Measurements from ENCODE around the gene RALGPS1. TPM values are rescaled to one million over a fixed set of nuclear protein-coding genes. Genes with fewer than 3 reads are reported as not detected.

RALGPS1 gene
- total RNA-seq, 4 donors from 2014 or later, result 4.6 to 11.9 (median 10.0) TPM

DNA sequence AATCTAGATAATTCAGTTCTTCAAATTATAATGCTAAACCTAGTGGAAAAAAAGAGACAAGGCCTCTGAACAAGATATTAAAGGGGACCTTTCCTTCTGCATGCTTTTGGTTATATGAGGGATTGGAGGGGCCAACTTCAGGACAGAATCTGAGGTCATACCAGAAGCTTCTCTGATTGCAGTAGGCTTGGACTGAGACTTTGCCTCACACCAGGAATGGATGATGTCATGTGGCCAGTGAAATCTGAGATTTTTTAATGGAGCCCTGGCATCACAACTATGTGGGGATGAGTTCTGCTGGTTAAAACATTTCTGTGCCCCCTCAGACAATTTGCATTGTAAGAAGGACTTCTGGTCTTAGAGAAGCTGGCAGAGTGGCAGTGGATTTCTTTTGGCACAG is 119.2 kb downstream of the RALGPS1 start:
- Histone ChIP-seq H3K9me3 (no peaks in the 10 kb centered on the region), H3K36me3 (no peaks in the 10 kb centered on the region), H3K4me3 (no peak overlapping the region), H3K27me3 (no peaks in the 10 kb centered on the region), H3K4me1 (peaks cover 22 to 36% (median 28%) of the 10 kb centered on the region in 4 donors), H3K27ac (replicated peaks in 1 of 4) (no peak overlapping the region)
- no peak for DNase-seq (ENCODE audit: extremely low spot score)
- intact Hi-C loops (cut with DNase I), result no loop called here
- TF ChIP-seq, protein P1, sequence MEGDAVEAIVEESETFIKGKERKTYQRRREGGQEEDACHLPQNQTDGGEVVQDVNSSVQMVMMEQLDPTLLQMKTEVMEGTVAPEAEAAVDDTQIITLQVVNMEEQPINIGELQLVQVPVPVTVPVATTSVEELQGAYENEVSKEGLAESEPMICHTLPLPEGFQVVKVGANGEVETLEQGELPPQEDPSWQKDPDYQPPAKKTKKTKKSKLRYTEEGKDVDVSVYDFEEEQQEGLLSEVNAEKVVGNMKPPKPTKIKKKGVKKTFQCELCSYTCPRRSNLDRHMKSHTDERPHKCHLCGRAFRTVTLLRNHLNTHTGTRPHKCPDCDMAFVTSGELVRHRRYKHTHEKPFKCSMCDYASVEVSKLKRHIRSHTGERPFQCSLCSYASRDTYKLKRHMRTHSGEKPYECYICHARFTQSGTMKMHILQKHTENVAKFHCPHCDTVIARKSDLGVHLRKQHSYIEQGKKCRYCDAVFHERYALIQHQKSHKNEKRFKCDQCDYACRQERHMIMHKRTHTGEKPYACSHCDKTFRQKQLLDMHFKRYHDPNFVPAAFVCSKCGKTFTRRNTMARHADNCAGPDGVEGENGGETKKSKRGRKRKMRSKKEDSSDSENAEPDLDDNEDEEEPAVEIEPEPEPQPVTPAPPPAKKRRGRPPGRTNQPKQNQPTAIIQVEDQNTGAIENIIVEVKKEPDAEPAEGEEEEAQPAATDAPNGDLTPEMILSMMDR (IDR thresholded peaks at IDR 0.05), result no peak
- TF ChIP-seq POLR2A (IDR thresholded peaks at IDR 0.05; ENCODE audit: low read depth) (no peak), POLR2AphosphoS5 (IDR thresholded peaks at IDR 0.05) (no peak), EP300 (IDR thresholded peaks at IDR 0.05) (no peak)

DNA sequence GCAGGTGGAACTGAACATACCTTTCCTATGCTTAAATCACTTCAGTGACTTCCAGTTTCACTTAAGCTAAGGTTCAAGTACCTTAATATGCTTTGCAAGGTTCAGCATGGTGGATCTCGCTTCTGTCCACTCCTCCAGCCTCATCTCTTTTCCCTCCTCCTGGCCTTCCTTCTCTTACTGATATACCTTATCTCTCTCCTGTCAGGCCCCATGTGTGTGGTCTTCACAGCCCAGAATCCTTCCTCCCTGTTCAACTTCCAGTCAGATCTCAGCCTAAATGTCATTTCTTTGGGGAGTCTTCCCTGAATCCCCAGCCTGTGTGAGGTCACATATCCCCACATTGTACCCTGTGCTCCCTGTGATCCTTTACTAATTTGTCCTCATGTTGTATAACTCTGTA is 120.1 kb downstream of the RALGPS1 start:
- TF ChIP-seq EP300 (IDR thresholded peaks at IDR 0.05), result no peak
- no peak for TF ChIP-seq POLR2A (IDR thresholded peaks at IDR 0.05; ENCODE audit: low read depth)
- TF ChIP-seq POLR2AphosphoS5 (IDR thresholded peaks at IDR 0.05), result no peak
- TF ChIP-seq, protein P1 (IDR thresholded peaks at IDR 0.05), result no peak
- WGBS, result 94% methylated on average over 1 of the region's 1 CpG
- Histone ChIP-seq H3K4me3 (no peak overlapping the region), H3K27me3 (no peaks in the 10 kb centered on the region), H3K4me1 (peaks cover 22 to 36% (median 28%) of the 10 kb centered on the region in 4 donors), H3K9me3 (no peaks in the 10 kb centered on the region), H3K36me3 (no peaks in the 10 kb centered on the region), H3K27ac (replicated peaks in 1 of 4) (peak overlapping the region in 3 of 4 donors; percentile 12 to 56 (median 53))
- intact Hi-C loops (cut with DNase I), result no loop called here
- no peak for DNase-seq (ENCODE audit: extremely low spot score)

DNA sequence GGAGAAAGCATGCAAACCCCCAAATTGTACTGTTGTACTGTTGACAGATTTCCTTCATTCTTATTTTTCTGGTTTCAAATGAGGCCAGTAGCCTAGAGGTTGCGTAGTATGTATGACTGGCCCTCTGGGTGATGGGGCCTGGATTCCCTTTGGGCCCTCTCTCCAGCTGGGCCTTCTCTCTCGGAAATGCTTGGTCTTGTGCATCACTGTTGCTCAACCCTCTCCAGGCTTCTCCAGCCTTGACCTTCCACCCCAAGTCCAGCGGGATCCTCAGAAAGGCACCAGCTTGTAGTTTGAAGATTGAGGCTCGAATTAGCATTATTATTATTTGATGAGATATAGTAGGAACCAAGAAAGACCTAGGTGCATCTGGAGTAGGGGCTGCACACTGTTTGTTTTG is 120.8 kb downstream of the RALGPS1 start:
- TF ChIP-seq POLR2A (IDR thresholded peaks at IDR 0.05; ENCODE audit: low read depth) (no peak), EP300 (IDR thresholded peaks at IDR 0.05) (no peak), POLR2AphosphoS5 (IDR thresholded peaks at IDR 0.05) (peak; percentile 19 to 45)
- TF ChIP-seq, protein P1 (IDR thresholded peaks at IDR 0.05), result no peak
- intact Hi-C loops (cut with DNase I), result no loop called here
- no peaks in the 10 kb centered on the region for H3K36me3 ChIP-seq
- peak overlapping the region; percentile 50 to 61 (median 54) for H3K27ac ChIP-seq (replicated peaks in 1 of 4)
- H3K9me3 ChIP-seq, result no peaks in the 10 kb centered on the region
- H3K4me3 ChIP-seq, result no peak overlapping the region
- no peak for DNase-seq (ENCODE audit: extremely low spot score)
- H3K27me3 ChIP-seq, result no peaks in the 10 kb centered on the region
- WGBS, result 87% methylated on average over 4 of the region's 4 CpGs
- H3K4me1 ChIP-seq, result peaks cover 22 to 36% (median 28%) of the 10 kb centered on the region in 4 donors

DNA sequence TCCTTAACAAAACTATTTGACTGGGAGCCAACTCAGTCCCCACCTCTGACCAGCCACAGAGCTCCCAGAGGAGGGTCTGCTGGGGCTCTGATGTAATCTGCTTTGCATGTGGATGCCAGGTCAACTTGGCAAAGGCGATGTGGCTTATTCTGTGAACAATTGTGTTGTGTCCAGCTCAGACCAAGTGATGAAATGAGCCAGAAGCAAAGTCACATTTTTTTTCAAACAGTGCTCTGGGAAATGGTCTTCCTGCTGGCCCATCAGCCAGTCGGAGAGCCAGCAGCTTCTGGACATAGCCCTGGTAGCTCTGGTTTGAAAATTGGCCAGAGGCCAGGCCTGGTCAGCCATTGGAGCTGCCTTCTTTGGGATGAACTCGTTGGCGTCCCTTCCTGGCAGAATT is 121.4 kb downstream of the RALGPS1 start:
- H3K36me3 ChIP-seq, result no peaks in the 10 kb centered on the region
- TF ChIP-seq POLR2AphosphoS5 (IDR thresholded peaks at IDR 0.05) (peak in 1 of 2 donors; percentile 40), POLR2A (IDR thresholded peaks at IDR 0.05; ENCODE audit: low read depth) (no peak), EP300 (IDR thresholded peaks at IDR 0.05) (no peak)
- TF ChIP-seq, protein P1 (IDR thresholded peaks at IDR 0.05), result no peak
- H3K4me3 ChIP-seq, result no peak overlapping the region
- peaks cover 22 to 36% (median 28%) of the 10 kb centered on the region in 4 donors for H3K4me1 ChIP-seq
- no peaks in the 10 kb centered on the region for H3K27me3 ChIP-seq
- WGBS, result 94% methylated on average over 4 of the region's 4 CpGs
- no peaks in the 10 kb centered on the region for H3K9me3 ChIP-seq
- no peak for DNase-seq (ENCODE audit: extremely low spot score)
- intact Hi-C loops (cut with DNase I), result no loop called here
- H3K27ac ChIP-seq (replicated peaks in 1 of 4), result peak overlapping the region; percentile 50 to 61 (median 54)

DNA sequence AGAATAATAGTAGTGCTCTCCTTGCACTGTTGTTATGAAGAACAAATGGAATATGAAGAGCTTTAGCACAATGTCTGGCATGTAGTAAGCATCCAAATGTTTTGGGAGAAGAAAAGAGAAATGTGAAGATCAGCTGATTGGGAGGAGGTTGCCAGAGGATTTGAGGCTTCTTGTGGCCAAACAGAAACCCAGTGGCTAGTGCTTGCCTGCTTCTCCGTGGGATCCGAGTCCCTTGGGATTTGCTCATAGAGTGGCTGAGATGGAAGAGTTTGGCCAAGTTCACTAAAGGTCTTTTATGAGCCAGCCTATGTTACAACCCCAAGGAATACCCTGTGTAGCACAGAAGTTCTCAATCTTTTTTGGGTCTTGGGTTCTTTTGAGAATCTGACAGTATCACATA is 121.9 kb downstream of the RALGPS1 start:
- TF ChIP-seq POLR2AphosphoS5 (IDR thresholded peaks at IDR 0.05) (no peak), POLR2A (IDR thresholded peaks at IDR 0.05; ENCODE audit: low read depth) (no peak)
- peak overlapping the region; percentile 50 to 61 (median 54) for H3K27ac ChIP-seq (replicated peaks in 1 of 4)
- DNase-seq (ENCODE audit: extremely low spot score), result no peak
- no peaks in the 10 kb centered on the region for H3K36me3 ChIP-seq
- no peak overlapping the region for H3K4me3 ChIP-seq
- H3K27me3 ChIP-seq, result no peaks in the 10 kb centered on the region
- no peaks in the 10 kb centered on the region for H3K9me3 ChIP-seq
- H3K4me1 ChIP-seq, result peaks cover 22 to 36% (median 28%) of the 10 kb centered on the region in 4 donors
- intact Hi-C loops (cut with DNase I), result no loop called here
- 92% methylated on average over 2 of the region's 2 CpGs for WGBS
